Breast epithelium (tissue), 3 donors: ENCODE results near the gene ACTMAP.

Experiments used
- POLR2AphosphoS5 ChIP-seq, 3 donors: sonication (generic); formaldehyde crosslinking; IDR thresholded peaks; one replicate each; pipeline ENCODE4 v1.6.1; 2017; ENCODE audit warnings: antibody characterized with exemption in 3 of 3
- TF ChIP-seq, protein P1 (sequence below), 3 donors: fragments of 450-650 bp; IDR thresholded peaks; one replicate each; pipeline ENCODE4 v1.5.1; 2016 to 2017; ENCODE audit warnings: antibody characterized with exemption in 3 of 3, mild to moderate bottlenecking in 3 of 3, moderate library complexity in 3 of 3

- TF ChIP-seq, protein P1, sequence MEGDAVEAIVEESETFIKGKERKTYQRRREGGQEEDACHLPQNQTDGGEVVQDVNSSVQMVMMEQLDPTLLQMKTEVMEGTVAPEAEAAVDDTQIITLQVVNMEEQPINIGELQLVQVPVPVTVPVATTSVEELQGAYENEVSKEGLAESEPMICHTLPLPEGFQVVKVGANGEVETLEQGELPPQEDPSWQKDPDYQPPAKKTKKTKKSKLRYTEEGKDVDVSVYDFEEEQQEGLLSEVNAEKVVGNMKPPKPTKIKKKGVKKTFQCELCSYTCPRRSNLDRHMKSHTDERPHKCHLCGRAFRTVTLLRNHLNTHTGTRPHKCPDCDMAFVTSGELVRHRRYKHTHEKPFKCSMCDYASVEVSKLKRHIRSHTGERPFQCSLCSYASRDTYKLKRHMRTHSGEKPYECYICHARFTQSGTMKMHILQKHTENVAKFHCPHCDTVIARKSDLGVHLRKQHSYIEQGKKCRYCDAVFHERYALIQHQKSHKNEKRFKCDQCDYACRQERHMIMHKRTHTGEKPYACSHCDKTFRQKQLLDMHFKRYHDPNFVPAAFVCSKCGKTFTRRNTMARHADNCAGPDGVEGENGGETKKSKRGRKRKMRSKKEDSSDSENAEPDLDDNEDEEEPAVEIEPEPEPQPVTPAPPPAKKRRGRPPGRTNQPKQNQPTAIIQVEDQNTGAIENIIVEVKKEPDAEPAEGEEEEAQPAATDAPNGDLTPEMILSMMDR (IDR thresholded peaks at IDR 0.05): no peak
- no peak for TF ChIP-seq POLR2AphosphoS5 (IDR thresholded peaks at IDR 0.05)
Observed at GRCh38 chr19:40724315-40724714, 26.0 kb downstream of the ACTMAP start.
